Neural cell (in vitro differentiated cells): ENCODE measurements around the gene OR5AL1. TPM values are rescaled to one million over a fixed set of nuclear protein-coding genes. Genes with fewer than 3 reads are reported as not detected.

Experiments
- H2AFZ ChIP-seq: fragments of 200-600, 300-800 bp; sonication (generic), shearing (Covaris generic); 2 replicates; pipeline ENCODE4 v1.6.0; 2014; ENCODE audit warnings: low read depth, mild to moderate bottlenecking, antibody characterized with exemption, low read length, moderate library complexity
- H3F3A ChIP-seq: fragments of 200-600 bp; shearing (Covaris generic); 2 replicates; pipeline ENCODE4 v1.6.1; 2016; ENCODE audit warnings: mild to moderate bottlenecking, moderate library complexity, mixed read lengths, antibody characterized with exemption, low read length; ENCODE audit not compliant: insufficient read depth, poor library complexity, severe bottlenecking
- H3K27ac ChIP-seq: fragments of 200-600, 300-800 bp; sonication (generic), shearing (Covaris generic); 2 replicates; pipeline ENCODE4 v1.5.1; 2014; ENCODE audit warnings: mild to moderate bottlenecking, low read length, moderate library complexity
- H3K27me3 ChIP-seq: fragments of 300-800, 200-600 bp; sonication (generic), shearing (Covaris generic); 2 replicates; pipeline ENCODE4 v1.6.0; 2014; ENCODE audit warnings: mild to moderate bottlenecking, low read depth, low read length, moderate library complexity; ENCODE audit not compliant: insufficient read depth
- H3K36me3 ChIP-seq: fragments of 300-800, 200-600 bp; sonication (generic), shearing (Covaris generic); 2 replicates; pipeline ENCODE4 v1.5.1; 2014; ENCODE audit warnings: mild to moderate bottlenecking, antibody characterized with exemption, low read length, moderate library complexity; ENCODE audit not compliant: insufficient read depth
- H3K4me2 ChIP-seq: fragments of 300-800, 200-600 bp; sonication (generic), shearing (Covaris generic); 2 replicates; pipeline ENCODE4 v1.6.0; 2014; ENCODE audit warnings: mild to moderate bottlenecking, low read length
- H3K4me3 ChIP-seq: fragments of 300-800, 200-600 bp; sonication (generic), shearing (Covaris generic); 2 replicates; pipeline ENCODE4 v1.5.1; 2014; ENCODE audit warnings: mild to moderate bottlenecking, low read length, moderate library complexity
- H3K79me2 ChIP-seq: fragments of 200-600 bp; shearing (Covaris generic); replicated peaks from 2 replicates; pipeline ENCODE4 v1.6.0; 2014; ENCODE audit warnings: mild to moderate bottlenecking, low read length, moderate library complexity; ENCODE audit not compliant: insufficient read depth
- H3K9ac ChIP-seq: fragments of 300-800, 200-600 bp; sonication (generic), shearing (Covaris generic); 2 replicates; pipeline ENCODE4 v1.6.1; 2016; ENCODE audit warnings: mild to moderate bottlenecking, low read length, mixed read lengths
- H3K9me2 ChIP-seq: fragments of 200-600 bp; shearing (Covaris generic); 2 replicates; pipeline ENCODE4 v1.6.1; 2016; ENCODE audit warnings: mild to moderate bottlenecking, low read length, mixed read lengths; ENCODE audit not compliant: insufficient read depth
- H3K9me3 ChIP-seq: fragments of 200-600, 300-800 bp; sonication (generic), shearing (Covaris generic); 2 replicates; pipeline ENCODE4 v1.6.1; 2016; ENCODE audit warnings: mild to moderate bottlenecking, mixed run types, low read length, moderate library complexity, mixed read lengths
- H4K20me1 ChIP-seq: fragments of 200-600 bp; shearing (Covaris generic); 2 replicates; pipeline ENCODE4 v1.6.1; 2016; ENCODE audit warnings: mild to moderate bottlenecking, mixed run types; ENCODE audit not compliant: insufficient read depth
- CTCF ChIP-seq: fragments of 450-650 bp; IDR thresholded peaks from 2 replicates; pipeline ENCODE4 v1.5.1; 2014; ENCODE audit warnings: antibody characterized with exemption, mild to moderate bottlenecking, moderate library complexity; ENCODE audit not compliant: poor library complexity, severe bottlenecking
- EP300 ChIP-seq: fragments of 450-650 bp; conservative IDR thresholded peaks from 2 replicates; pipeline ENCODE4 v1.6.1; 2014; ENCODE audit warnings: antibody characterized with exemption, mild to moderate bottlenecking, moderate library complexity; ENCODE audit not compliant: poor library complexity, severe bottlenecking
- EZH2 ChIP-seq: fragments of 200-600, 300-800 bp; shearing (Covaris generic), sonication (generic); IDR thresholded peaks from 2 replicates; pipeline ENCODE4 v1.6.1; 2014; ENCODE audit warnings: antibody characterized with exemption, low read length, borderline replicate concordance, mild to moderate bottlenecking; ENCODE audit not compliant: insufficient read depth, poor library complexity, severe bottlenecking
- MXI1 ChIP-seq: fragments of 450-650 bp; conservative IDR thresholded peaks from 2 replicates; pipeline ENCODE4 v1.6.1; 2014; ENCODE audit warnings: antibody characterized with exemption, mild to moderate bottlenecking; ENCODE audit not compliant: poor library complexity, severe bottlenecking
- POLR2AphosphoS5 ChIP-seq: IDR thresholded peaks from 2 replicates; pipeline ENCODE4 v1.6.1; 2012
- RAD21 ChIP-seq: fragments of 450-650 bp; conservative IDR thresholded peaks from 2 replicates; pipeline ENCODE4 v1.6.1; 2014; ENCODE audit warnings: antibody characterized with exemption, mild to moderate bottlenecking, moderate library complexity
- REST ChIP-seq: IDR thresholded peaks from 2 replicates; pipeline ENCODE4 v1.6.1; 2012; ENCODE audit warnings: borderline replicate concordance
- SMC3 ChIP-seq: fragments of 450-650 bp; conservative IDR thresholded peaks from 2 replicates; pipeline ENCODE4 v1.6.1; 2014; ENCODE audit warnings: antibody characterized with exemption, mild to moderate bottlenecking, moderate library complexity; ENCODE audit not compliant: poor library complexity
- TAF1 ChIP-seq: IDR thresholded peaks from 2 replicates; pipeline ENCODE4 v1.6.1; 2012; ENCODE audit warnings: low read depth
- polyA plus RNA-seq: library from polyadenylated mRNA; depleted of rRNA; stranded (reverse); fragments of >200 nt; gene quantifications from 2 replicates; pipeline ENCODE4 v1.2.3, GENCODE V29; 2014

OR5AL1 gene
- polyA plus RNA-seq, 1 donor from 2014 or later: not detected

GRCh38 chr11:56453521-56453920 lies 41.0 kb downstream of the OR5AL1 start:
- Histone ChIP-seq H3F3A (no peaks in the 10 kb centered on the region), H2AFZ (no peak overlapping the region), H4K20me1 (no peaks in the 10 kb centered on the region), H3K79me2 (no peaks in the 10 kb centered on the region), H3K9me2 (no peaks in the 10 kb centered on the region), H3K4me2 (no peak overlapping the region), H3K9ac (no peak overlapping the region), H3K27me3 (no peaks in the 10 kb centered on the region), H3K9me3 (no peaks in the 10 kb centered on the region), H3K36me3 (no peaks in the 10 kb centered on the region), H3K27ac (no peak overlapping the region), H3K4me3 (no peak overlapping the region)
- no peak for TF ChIP-seq MXI1
- no peak for TF ChIP-seq RAD21
- TF ChIP-seq EZH2: no peak
- no peak for TF ChIP-seq CTCF
- TF ChIP-seq EP300: no peak
- TF ChIP-seq REST: no peak
- no peak for TF ChIP-seq POLR2AphosphoS5
- TF ChIP-seq TAF1: no peak
- no peak for TF ChIP-seq SMC3

- TF ChIP-seq EP300 (no peak), REST (no peak), CTCF (no peak), MXI1 (no peak), SMC3 (no peak), POLR2AphosphoS5 (no peak), EZH2 (no peak), RAD21 (no peak), TAF1 (no peak)
- no peak overlapping the region for H3K27ac ChIP-seq
- no peaks in the 10 kb centered on the region for H3K79me2 ChIP-seq
Observed at GRCh38 chr11:56457076-56457475, 44.6 kb downstream of the OR5AL1 start.

More at GRCh38 chr11:56457076-56457475, 44.6 kb downstream of the OR5AL1 start:
- Histone ChIP-seq H2AFZ (no peak overlapping the region), H4K20me1 (no peaks in the 10 kb centered on the region), H3K9me3 (no peaks in the 10 kb centered on the region), H3K9me2 (no peaks in the 10 kb centered on the region), H3K9ac (no peak overlapping the region), H3K36me3 (no peaks in the 10 kb centered on the region), H3K4me2 (no peak overlapping the region), H3F3A (no peaks in the 10 kb centered on the region), H3K4me3 (no peak overlapping the region), H3K27me3 (no peaks in the 10 kb centered on the region)
